ENCODE measurements around the gene PALLD.

GRCh38 chr4:168923526-168924194, 426.8 kb downstream of the PALLD start:
- TF ChIP-seq, protein P1, sequence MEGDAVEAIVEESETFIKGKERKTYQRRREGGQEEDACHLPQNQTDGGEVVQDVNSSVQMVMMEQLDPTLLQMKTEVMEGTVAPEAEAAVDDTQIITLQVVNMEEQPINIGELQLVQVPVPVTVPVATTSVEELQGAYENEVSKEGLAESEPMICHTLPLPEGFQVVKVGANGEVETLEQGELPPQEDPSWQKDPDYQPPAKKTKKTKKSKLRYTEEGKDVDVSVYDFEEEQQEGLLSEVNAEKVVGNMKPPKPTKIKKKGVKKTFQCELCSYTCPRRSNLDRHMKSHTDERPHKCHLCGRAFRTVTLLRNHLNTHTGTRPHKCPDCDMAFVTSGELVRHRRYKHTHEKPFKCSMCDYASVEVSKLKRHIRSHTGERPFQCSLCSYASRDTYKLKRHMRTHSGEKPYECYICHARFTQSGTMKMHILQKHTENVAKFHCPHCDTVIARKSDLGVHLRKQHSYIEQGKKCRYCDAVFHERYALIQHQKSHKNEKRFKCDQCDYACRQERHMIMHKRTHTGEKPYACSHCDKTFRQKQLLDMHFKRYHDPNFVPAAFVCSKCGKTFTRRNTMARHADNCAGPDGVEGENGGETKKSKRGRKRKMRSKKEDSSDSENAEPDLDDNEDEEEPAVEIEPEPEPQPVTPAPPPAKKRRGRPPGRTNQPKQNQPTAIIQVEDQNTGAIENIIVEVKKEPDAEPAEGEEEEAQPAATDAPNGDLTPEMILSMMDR (IDR thresholded peaks at IDR 0.05): peak; percentile 80
- TF ChIP-seq POLR2AphosphoS5 (IDR thresholded peaks at IDR 0.05; ENCODE audit: low read depth, low read length): no peak

All from Panc1 (cell line).